HL-60 (cell line): ENCODE results near the gene GOLPH3L.
"Not testable (repeated sequence)": the region's sequence is repeated elsewhere in the genome, so short reads cannot be mapped to it uniquely, and the experiment has no call there.

Experiments used
- DNase-seq, 2 experiments: peaks; one replicate each; pipeline ENCODE4 v3.0.0-alpha.2; 2010 to 2020; ENCODE audit warnings: low read depth in 1 of 2, low spot score in 1 of 2
- H3K27ac ChIP-seq: fragments of 250-450 bp; sonication (Bioruptor Pico); replicated peaks from 2 replicates; pipeline ENCODE4 v1.5.1; 2020; ENCODE audit warnings: mild to moderate bottlenecking, moderate library complexity
- H3K27me3 ChIP-seq: fragments of 250-450 bp; sonication (Bioruptor Pico); 2 replicates; pipeline ENCODE4 v1.5.1; 2021; ENCODE audit warnings: mild to moderate bottlenecking, moderate library complexity; ENCODE audit not compliant: insufficient read depth, poor library complexity, severe bottlenecking
- H3K4me3 ChIP-seq: replicated peaks from 2 replicates; pipeline ENCODE4 v1.5.1; 2011; ENCODE audit warnings: mild to moderate bottlenecking, control low read depth, low read length; ENCODE audit not compliant: insufficient read depth
- GABPA ChIP-seq: IDR thresholded peaks from 2 replicates; pipeline ENCODE4 v1.6.1; 2012; ENCODE audit warnings: low read depth
- POLR2AphosphoS5 ChIP-seq: IDR thresholded peaks from 2 replicates; pipeline ENCODE4 v1.6.1; 2012; ENCODE audit warnings: low read depth
- SPI1 ChIP-seq: IDR thresholded peaks from 2 replicates; pipeline ENCODE4 v1.6.1; 2012; ENCODE audit warnings: low read depth, mild to moderate bottlenecking, borderline replicate concordance
- TF ChIP-seq, protein P1 (sequence below): IDR thresholded peaks from one replicate; pipeline ENCODE4 v1.5.1; 2011; ENCODE audit warnings: low read length, control low read depth, inconsistent platforms; ENCODE audit not compliant: insufficient read depth
- TF ChIP-seq, protein P2 (sequence below): IDR thresholded peaks from 2 replicates; pipeline ENCODE4 v1.6.1; 2012; ENCODE audit warnings: low read depth; ENCODE audit not compliant: insufficient replicate concordance

Gene GOLPH3L

DNA sequence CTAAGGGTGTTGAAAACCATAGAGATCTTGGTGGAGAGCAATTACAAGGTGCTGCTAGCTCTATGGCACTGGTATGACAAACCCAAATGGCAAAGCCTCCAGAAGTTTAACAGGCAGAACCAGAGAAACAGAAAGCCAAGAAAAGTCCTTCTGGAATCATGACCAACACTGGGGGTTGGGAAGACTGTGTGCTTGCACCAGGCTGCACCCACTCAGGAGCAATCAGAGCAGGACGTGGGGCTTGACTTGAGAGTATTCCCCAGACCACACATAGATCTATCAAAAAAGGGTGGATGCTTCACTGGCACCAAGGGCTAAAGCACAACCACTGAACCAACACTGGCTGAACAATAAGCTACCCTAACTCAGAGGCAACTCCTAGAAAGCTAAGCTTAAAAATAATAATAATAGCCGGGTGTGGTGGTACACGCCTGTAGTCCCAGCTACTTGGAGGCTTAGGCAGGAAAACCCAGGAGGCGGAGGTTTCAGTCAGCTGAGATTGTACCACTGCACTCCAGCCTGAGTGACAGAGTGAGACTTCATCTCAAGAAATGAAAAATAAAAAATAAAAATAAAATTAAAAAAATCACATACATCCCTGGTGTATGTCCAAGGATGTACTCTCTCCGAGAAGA lies 47.4 kb downstream of the GOLPH3L start:
- DNase-seq = no peak
- H3K4me3 ChIP-seq = no peak overlapping the region
- H3K27ac ChIP-seq = no peak overlapping the region
- TF ChIP-seq SPI1 (no peak), POLR2AphosphoS5 (no peak)
- no peaks in the 10 kb centered on the region for H3K27me3 ChIP-seq

DNA sequence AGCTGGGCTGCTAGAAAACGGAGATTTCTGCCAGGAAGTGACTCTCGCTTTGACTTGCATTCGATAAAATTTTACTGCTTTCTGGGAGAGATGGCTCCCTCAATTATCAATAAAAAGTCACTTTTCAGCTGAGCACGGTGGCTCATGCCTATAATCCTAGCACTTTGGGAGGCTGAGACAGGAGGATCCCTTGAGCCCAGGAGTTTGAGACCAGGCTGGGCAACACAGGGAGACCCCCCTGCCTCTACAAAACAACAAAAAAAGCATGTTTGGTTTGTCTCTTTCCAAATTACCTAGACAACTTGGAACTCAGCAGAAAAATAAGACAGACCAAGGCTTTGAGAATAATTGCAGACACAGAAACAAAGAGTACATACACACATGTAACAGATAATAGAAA lies 54.7 kb downstream of the GOLPH3L start:
- TF ChIP-seq SPI1 (no peak), GABPA (no peak), POLR2AphosphoS5 (no peak)
- TF ChIP-seq, protein P1, sequence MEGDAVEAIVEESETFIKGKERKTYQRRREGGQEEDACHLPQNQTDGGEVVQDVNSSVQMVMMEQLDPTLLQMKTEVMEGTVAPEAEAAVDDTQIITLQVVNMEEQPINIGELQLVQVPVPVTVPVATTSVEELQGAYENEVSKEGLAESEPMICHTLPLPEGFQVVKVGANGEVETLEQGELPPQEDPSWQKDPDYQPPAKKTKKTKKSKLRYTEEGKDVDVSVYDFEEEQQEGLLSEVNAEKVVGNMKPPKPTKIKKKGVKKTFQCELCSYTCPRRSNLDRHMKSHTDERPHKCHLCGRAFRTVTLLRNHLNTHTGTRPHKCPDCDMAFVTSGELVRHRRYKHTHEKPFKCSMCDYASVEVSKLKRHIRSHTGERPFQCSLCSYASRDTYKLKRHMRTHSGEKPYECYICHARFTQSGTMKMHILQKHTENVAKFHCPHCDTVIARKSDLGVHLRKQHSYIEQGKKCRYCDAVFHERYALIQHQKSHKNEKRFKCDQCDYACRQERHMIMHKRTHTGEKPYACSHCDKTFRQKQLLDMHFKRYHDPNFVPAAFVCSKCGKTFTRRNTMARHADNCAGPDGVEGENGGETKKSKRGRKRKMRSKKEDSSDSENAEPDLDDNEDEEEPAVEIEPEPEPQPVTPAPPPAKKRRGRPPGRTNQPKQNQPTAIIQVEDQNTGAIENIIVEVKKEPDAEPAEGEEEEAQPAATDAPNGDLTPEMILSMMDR = no peak
- TF ChIP-seq, protein P2, sequence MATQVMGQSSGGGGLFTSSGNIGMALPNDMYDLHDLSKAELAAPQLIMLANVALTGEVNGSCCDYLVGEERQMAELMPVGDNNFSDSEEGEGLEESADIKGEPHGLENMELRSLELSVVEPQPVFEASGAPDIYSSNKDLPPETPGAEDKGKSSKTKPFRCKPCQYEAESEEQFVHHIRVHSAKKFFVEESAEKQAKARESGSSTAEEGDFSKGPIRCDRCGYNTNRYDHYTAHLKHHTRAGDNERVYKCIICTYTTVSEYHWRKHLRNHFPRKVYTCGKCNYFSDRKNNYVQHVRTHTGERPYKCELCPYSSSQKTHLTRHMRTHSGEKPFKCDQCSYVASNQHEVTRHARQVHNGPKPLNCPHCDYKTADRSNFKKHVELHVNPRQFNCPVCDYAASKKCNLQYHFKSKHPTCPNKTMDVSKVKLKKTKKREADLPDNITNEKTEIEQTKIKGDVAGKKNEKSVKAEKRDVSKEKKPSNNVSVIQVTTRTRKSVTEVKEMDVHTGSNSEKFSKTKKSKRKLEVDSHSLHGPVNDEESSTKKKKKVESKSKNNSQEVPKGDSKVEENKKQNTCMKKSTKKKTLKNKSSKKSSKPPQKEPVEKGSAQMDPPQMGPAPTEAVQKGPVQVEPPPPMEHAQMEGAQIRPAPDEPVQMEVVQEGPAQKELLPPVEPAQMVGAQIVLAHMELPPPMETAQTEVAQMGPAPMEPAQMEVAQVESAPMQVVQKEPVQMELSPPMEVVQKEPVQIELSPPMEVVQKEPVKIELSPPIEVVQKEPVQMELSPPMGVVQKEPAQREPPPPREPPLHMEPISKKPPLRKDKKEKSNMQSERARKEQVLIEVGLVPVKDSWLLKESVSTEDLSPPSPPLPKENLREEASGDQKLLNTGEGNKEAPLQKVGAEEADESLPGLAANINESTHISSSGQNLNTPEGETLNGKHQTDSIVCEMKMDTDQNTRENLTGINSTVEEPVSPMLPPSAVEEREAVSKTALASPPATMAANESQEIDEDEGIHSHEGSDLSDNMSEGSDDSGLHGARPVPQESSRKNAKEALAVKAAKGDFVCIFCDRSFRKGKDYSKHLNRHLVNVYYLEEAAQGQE = no peak
- Histone ChIP-seq H3K27ac (no peak overlapping the region), H3K4me3 (no peak overlapping the region), H3K27me3 (no peaks in the 10 kb centered on the region)
- DNase-seq = no peak

DNA sequence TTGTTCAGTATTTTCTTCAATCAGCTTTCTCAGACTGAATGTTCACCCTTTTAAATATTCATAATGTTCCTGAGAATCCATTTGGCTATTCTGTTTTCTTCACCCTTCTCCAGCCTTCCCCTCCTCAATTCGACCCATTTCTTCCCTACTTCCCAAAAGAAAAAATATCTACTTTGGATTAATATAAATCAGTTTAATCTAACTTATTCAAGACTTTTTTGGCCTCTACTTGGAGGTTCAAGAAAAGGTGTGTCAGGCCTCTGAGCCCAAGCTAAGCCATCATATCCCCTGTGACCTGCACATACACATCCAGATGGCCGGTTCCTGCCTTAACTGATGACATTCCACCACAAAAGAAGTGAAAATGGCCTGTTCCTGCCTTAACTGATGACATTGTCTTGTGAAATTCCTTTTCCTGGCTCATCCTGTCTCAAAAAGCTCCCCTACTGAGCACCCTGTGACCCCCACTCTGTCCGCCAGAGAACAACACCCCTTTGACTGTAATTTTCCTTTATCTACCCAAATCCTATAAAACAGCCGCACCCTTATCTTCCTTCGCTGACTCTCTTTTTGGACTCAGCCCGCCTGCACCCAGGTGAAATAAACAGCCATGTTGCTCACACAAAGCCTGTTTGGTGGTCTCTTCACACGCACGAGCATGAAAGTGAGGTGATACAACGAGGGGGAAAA lies 55.7 kb downstream of the GOLPH3L start:
- not testable (repeated sequence) for DNase-seq, H3K27ac ChIP-seq, H3K27me3 ChIP-seq, H3K4me3 ChIP-seq

DNA sequence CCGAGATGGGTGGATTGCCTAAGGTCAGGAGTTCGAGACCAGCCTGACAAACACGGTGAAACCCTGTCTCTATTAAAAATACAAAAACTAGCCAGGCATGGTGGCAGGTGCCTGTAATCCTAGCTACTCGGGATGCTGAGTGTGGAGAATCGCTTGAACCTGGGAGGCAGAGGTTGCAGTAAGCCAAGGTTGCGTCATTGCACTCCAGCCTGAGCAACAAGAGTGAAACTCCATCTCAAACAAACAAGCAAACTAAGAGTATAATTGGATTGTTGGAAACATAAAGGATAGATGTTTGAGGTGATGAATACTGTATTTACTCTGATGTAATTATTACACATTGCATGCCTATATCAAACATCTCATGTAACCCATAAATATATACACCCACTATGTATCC lies 58.5 kb downstream of the GOLPH3L start:
- not testable (repeated sequence) for H3K4me3 ChIP-seq, H3K27ac ChIP-seq, H3K27me3 ChIP-seq, DNase-seq

DNA sequence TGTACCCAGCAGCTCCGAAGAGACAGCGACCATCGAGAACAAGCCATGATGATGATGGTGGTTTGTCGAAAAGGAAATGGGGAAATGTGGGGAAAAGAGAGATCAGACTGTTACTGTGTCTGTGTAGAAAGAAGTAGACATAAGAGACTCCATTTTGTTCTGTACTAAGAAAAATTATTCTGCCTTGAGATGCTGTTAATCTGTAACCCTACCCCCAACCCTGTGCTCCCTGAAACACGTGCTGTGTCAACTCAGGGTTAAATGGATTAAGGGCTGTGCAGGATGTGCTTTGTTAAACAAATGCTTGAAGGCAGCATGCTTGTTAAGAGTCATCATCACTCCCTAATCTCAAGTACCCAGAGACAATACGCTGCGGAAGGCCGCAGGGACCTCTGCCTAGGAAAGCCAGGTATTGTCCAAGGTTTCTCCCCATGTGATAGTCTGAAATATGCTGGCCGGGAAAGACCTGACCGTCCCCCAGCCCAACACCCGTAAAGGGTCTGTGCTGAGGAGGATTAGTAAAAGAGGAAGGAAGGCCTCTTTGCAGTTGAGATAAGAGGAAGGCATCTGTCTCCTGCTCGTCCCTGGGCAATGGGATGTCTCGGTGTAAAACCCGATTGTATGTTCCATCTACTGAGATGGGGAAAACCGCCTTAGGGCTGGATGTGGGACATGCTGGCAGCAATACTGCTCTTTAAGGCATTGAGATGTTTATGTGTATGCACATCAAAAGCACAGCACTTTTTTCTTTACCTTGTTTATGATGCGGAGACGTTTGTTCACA lies 61.9 kb downstream of the GOLPH3L start:
- H3K27ac ChIP-seq = peak overlapping the region; percentile 35
- 0 out of 2 replicates have a peak, but pooled peaks have one; percentile 28 for TF ChIP-seq POLR2AphosphoS5
- peak; percentile 40; the same call in 1 of the 2 replicates for TF ChIP-seq SPI1
- H3K27me3 ChIP-seq, H3K4me3 ChIP-seq: not testable (repeated sequence)
- peak in 1 of 2 experiments; percentile 54 for DNase-seq

DNA sequence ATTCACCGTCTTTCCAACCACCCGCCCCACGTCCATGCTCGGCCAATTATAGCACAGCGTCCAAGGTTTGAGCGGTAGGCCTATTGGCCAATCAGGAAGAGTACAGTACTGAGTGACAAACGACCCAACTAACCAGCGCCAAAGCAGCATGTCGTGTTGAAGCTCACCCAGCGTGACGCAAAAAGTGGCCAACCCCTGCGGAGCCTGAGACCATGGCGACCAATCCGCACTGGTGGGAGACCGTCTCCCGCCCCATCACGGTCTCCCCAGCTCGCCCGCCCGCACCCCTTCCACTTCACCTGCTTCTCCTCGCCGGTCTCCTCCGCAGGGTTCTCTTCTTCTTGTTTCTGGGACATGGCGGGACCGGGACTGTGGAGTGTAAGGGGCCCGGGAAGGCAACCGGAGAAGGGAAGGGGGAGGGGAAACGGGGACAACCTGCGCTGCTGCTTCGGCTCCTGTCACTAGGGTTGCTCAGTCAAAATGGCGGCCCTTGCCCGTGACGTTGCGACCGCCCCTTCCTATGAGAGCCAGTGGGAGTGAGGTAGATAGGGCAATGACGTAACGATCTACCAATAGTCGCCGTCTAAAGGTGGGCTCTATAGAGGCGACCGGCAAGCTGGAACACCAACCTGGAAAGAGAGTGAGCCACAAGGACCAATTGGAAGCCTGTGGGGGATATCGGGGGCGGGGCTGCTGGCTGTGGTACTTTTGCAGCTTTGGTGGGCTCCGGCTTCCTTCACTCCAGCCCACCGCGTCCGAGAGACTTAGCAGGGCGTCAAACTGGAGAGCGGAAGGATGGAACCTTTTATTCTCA lies 67.6 kb downstream of the GOLPH3L start, which contains the start of gene ENSA:
Gene ENSA (minus strand): TSS at position 498 of the 814 bp plus-strand sequence. CDS start 142 bp downstream, at position 356.
- no peaks in the 10 kb centered on the region for H3K27me3 ChIP-seq
- peak; percentile 99 for DNase-seq
- peak within 1 kb of the TSS; percentile 89 for H3K4me3 ChIP-seq
- peak within 1 kb of the TSS; percentile 94 for H3K27ac ChIP-seq
- TF ChIP-seq, protein P2 = peak; percentile 60
- TF ChIP-seq SPI1 = no peak
- peak; percentile 88 for TF ChIP-seq POLR2AphosphoS5
- TF ChIP-seq GABPA = no peak
